ENCODE data around the gene ZNF148.
"Not testable (repeated sequence)": the region's sequence is repeated elsewhere in the genome, so short reads cannot be mapped to it uniquely, and the experiment has no call there.

ZNF148 gene

GRCh38 chr3:125403789-125404188, 28.7 kb upstream of the ZNF148 start:
- no peak for TF ChIP-seq CTCF (IDR thresholded peaks at IDR 0.05; ENCODE audit: borderline replicate concordance, insufficient read depth, low read depth, low read length)
- no peak overlapping the region for H3K4me3 ChIP-seq (ENCODE audit: low read depth, low read length)

GRCh38 chr3:125402639-125403038, 27.5 kb upstream of the ZNF148 start:
- H3K4me3 ChIP-seq (ENCODE audit: low read depth, low read length) = no peak overlapping the region
- TF ChIP-seq CTCF (IDR thresholded peaks at IDR 0.05; ENCODE audit: borderline replicate concordance, insufficient read depth, low read depth, low read length) = no peak

GRCh38 chr3:125401402-125401801, 26.3 kb upstream of the ZNF148 start:
- H3K4me3 ChIP-seq (ENCODE audit: low read depth, low read length) = no peak overlapping the region

GRCh38 chr3:125398952-125399351, 23.8 kb upstream of the ZNF148 start:
- TF ChIP-seq CTCF (IDR thresholded peaks at IDR 0.05; ENCODE audit: borderline replicate concordance, insufficient read depth, low read depth, low read length) = peak; percentile 14; the same call in 1 of the 2 replicates
- no peak overlapping the region for H3K4me3 ChIP-seq (ENCODE audit: low read depth, low read length)

More at GRCh38 chr3:125401402-125401801, 26.3 kb upstream of the ZNF148 start:
- TF ChIP-seq CTCF (IDR thresholded peaks at IDR 0.05; ENCODE audit: borderline replicate concordance, insufficient read depth, low read depth, low read length) = no peak

GRCh38 chr3:125395091-125395490, 20.0 kb upstream of the ZNF148 start:
- no peak for TF ChIP-seq CTCF (IDR thresholded peaks at IDR 0.05; ENCODE audit: borderline replicate concordance, insufficient read depth, low read depth, low read length)
- H3K4me3 ChIP-seq (ENCODE audit: low read depth, low read length) = no peak overlapping the region

GRCh38 chr3:125394406-125394805, 19.3 kb upstream of the ZNF148 start:
- H3K4me3 ChIP-seq (ENCODE audit: low read depth, low read length) = no peak overlapping the region
- no peak for TF ChIP-seq CTCF (IDR thresholded peaks at IDR 0.05; ENCODE audit: borderline replicate concordance, insufficient read depth, low read depth, low read length)

GRCh38 chr3:125389282-125389681, 14.2 kb upstream of the ZNF148 start:
- TF ChIP-seq CTCF (IDR thresholded peaks at IDR 0.05; ENCODE audit: borderline replicate concordance, insufficient read depth, low read depth, low read length) = no peak

GRCh38 chr3:125388369-125388768, 13.2 kb upstream of the ZNF148 start:
- H3K4me3 ChIP-seq (ENCODE audit: low read depth, low read length) = not testable (repeated sequence)

More at GRCh38 chr3:125389282-125389681, 14.2 kb upstream of the ZNF148 start:
- H3K4me3 ChIP-seq (ENCODE audit: low read depth, low read length) = no peak overlapping the region

Data from GM12875 (cell line).